ENCODE results near the gene C8B.

DNA sequence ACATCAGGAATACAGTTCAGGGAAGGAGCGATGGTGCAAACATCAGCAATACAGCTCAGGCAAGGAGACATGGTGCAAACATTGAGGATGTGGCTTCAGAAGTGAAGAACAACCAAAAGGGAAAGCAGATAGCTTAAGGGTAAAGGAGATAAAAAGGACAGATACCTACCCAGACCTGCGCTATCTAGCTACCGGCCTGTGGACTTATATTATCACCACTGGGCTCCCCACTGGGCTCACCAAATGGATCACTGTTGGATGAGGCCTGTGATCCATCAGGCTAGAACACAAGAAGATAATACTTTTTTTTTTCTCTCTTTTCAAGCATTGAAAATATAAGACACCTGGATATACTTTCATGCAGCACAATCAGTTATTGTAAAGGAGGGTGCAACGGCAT lies 44.7 kb upstream of the C8B start:
- TF ChIP-seq, protein P1, sequence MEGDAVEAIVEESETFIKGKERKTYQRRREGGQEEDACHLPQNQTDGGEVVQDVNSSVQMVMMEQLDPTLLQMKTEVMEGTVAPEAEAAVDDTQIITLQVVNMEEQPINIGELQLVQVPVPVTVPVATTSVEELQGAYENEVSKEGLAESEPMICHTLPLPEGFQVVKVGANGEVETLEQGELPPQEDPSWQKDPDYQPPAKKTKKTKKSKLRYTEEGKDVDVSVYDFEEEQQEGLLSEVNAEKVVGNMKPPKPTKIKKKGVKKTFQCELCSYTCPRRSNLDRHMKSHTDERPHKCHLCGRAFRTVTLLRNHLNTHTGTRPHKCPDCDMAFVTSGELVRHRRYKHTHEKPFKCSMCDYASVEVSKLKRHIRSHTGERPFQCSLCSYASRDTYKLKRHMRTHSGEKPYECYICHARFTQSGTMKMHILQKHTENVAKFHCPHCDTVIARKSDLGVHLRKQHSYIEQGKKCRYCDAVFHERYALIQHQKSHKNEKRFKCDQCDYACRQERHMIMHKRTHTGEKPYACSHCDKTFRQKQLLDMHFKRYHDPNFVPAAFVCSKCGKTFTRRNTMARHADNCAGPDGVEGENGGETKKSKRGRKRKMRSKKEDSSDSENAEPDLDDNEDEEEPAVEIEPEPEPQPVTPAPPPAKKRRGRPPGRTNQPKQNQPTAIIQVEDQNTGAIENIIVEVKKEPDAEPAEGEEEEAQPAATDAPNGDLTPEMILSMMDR (IDR thresholded peaks at IDR 0.05 in 2 of 3, conservative IDR thresholded peaks at IDR 0.05 in 1 of 3; ENCODE audit: insufficient read depth in 2 of 3, low read depth in 1 of 3, low read length in 3 of 3), result no peak
- TF ChIP-seq POLR2AphosphoS2 (IDR thresholded peaks at IDR 0.05; ENCODE audit: low read length) (no peak), NRF1 (conservative IDR thresholded peaks at IDR 0.05 in 1 of 2, IDR thresholded peaks at IDR 0.05 in 1 of 2) (no peak), POLR2H (tag; IDR thresholded peaks at IDR 0.05; ENCODE audit: low read depth) (no peak), NCOA2 (IDR thresholded peaks at IDR 0.05; ENCODE audit: partially characterized antibody in 2 of 2) (no peak), YY1 (IDR thresholded peaks at IDR 0.05; ENCODE audit: borderline replicate concordance in 1 of 3, control insufficient read depth in 1 of 3, extremely low read depth in 1 of 3, insufficient read depth in 3 of 3, insufficient read length in 1 of 3, insufficient replicate concordance in 2 of 3, low read depth in 1 of 3, low read length in 2 of 3) (no peak), FOXJ3 (CRISPR knock-in tag; IDR thresholded peaks at IDR 0.05) (no peak), SNIP1 (IDR thresholded peaks at IDR 0.05; ENCODE audit: low read depth) (no peak), FOXK1 (CRISPR knock-in tag; IDR thresholded peaks at IDR 0.05; ENCODE audit: borderline replicate concordance) (no peak), MCM5 (IDR thresholded peaks at IDR 0.05; ENCODE audit: low read depth) (no peak), CHD2 (IDR thresholded peaks at IDR 0.05; ENCODE audit: low read depth, low read length) (no peak)
